ENCODE data around the gene KIAA1328.

GRCh38 chr18:37252342-37252741 is 423.4 kb downstream of the KIAA1328 start:
- TF ChIP-seq CTCF (IDR thresholded peaks at IDR 0.05) (no peak), POLR2A (IDR thresholded peaks at IDR 0.05) (no peak)

Measured in esophagus squamous epithelium (tissue), 4 donors.